ENCODE results near the gene HAX1.
"Not testable (repeated sequence)": the region's sequence is repeated elsewhere in the genome, so short reads cannot be mapped to it uniquely, and the experiment has no call there.

HAX1 gene

GRCh38 chr1:154276797-154277196, 4.4 kb downstream of the HAX1 start:
- in situ Hi-C loops (cut with MboI; ENCODE audit: low sequenced_read_pairs): no loop called here

- in situ Hi-C loops (cut with MboI; ENCODE audit: low sequenced_read_pairs): not testable (repeated sequence)
These were observed 15.2 kb downstream of the HAX1 start for GRCh38 chr1:154287591-154287990.

- in situ Hi-C loops (cut with MboI; ENCODE audit: low sequenced_read_pairs): no loop called here
These were observed 16.2 kb downstream of the HAX1 start for GRCh38 chr1:154288661-154289060.

- in situ Hi-C loops (cut with MboI; ENCODE audit: low sequenced_read_pairs): no loop called here
These were observed 18.5 kb downstream of the HAX1 start for GRCh38 chr1:154290921-154291320.

GRCh38 chr1:154295408-154296235, 23.2 kb downstream of the HAX1 start:
- in situ Hi-C loops (cut with MboI; ENCODE audit: low sequenced_read_pairs): no loop called here

GRCh38 chr1:154301582-154301981, 29.2 kb downstream of the HAX1 start:
- in situ Hi-C loops (cut with MboI; ENCODE audit: low sequenced_read_pairs): no loop called here

- in situ Hi-C loops (cut with MboI; ENCODE audit: low sequenced_read_pairs): no loop called here
These were observed 32.4 kb downstream of the HAX1 start for GRCh38 chr1:154304664-154305337.

GRCh38 chr1:154306151-154306550, 33.7 kb downstream of the HAX1 start:
- in situ Hi-C loops (cut with MboI; ENCODE audit: low sequenced_read_pairs): no loop called here

GRCh38 chr1:154307670-154308270, 35.3 kb downstream of the HAX1 start:
- in situ Hi-C loops (cut with MboI; ENCODE audit: low sequenced_read_pairs): not testable (repeated sequence)

GRCh38 chr1:154309136-154309535, 36.7 kb downstream of the HAX1 start:
- in situ Hi-C loops (cut with MboI; ENCODE audit: low sequenced_read_pairs): not testable (repeated sequence)

- in situ Hi-C loops (cut with MboI; ENCODE audit: low sequenced_read_pairs): not testable (repeated sequence)
These were observed 40.0 kb downstream of the HAX1 start for GRCh38 chr1:154312229-154313065.

- in situ Hi-C loops (cut with MboI; ENCODE audit: low sequenced_read_pairs): no loop called here
These were observed 40.6 kb downstream of the HAX1 start for GRCh38 chr1:154313066-154313356.

GRCh38 chr1:154314226-154314625, 41.8 kb downstream of the HAX1 start:
- in situ Hi-C loops (cut with MboI; ENCODE audit: low sequenced_read_pairs): not testable (repeated sequence)

GRCh38 chr1:154316704-154317103, 44.3 kb downstream of the HAX1 start:
- in situ Hi-C loops (cut with MboI; ENCODE audit: low sequenced_read_pairs): no loop called here

GRCh38 chr1:154318386-154318785, 46.0 kb downstream of the HAX1 start:
- in situ Hi-C loops (cut with MboI; ENCODE audit: low sequenced_read_pairs): no loop called here

GRCh38 chr1:154320882-154321608, 48.6 kb downstream of the HAX1 start, which contains the start of gene AQP10:
Gene AQP10 (plus strand): TSS chr1:154321093. CDS start chr1:154321156, 63 bp downstream.
- in situ Hi-C loops (cut with MboI; ENCODE audit: low sequenced_read_pairs): no loop called here

GRCh38 chr1:154321609-154321934, 49.1 kb downstream of the HAX1 start:
- in situ Hi-C loops (cut with MboI; ENCODE audit: low sequenced_read_pairs): not testable (repeated sequence)

GRCh38 chr1:154323493-154323892, 51.1 kb downstream of the HAX1 start:
- in situ Hi-C loops (cut with MboI; ENCODE audit: low sequenced_read_pairs): no loop called here

GRCh38 chr1:154324241-154324640, 51.8 kb downstream of the HAX1 start:
- in situ Hi-C loops (cut with MboI; ENCODE audit: low sequenced_read_pairs): no loop called here
